CD4-positive, alpha-beta T cell treated with Interleukin-21 for 1 hour (primary cell): ENCODE measurements around the gene EGR1.

Experiments used
- DNase-seq: peaks from one replicate; pipeline ENCODE4 v3.0.0-alpha.2; 2020

Gene EGR1

GRCh38 chr5:138453590-138453989 is 11.7 kb upstream of the EGR1 start:
- DNase-seq: no peak

DNA sequence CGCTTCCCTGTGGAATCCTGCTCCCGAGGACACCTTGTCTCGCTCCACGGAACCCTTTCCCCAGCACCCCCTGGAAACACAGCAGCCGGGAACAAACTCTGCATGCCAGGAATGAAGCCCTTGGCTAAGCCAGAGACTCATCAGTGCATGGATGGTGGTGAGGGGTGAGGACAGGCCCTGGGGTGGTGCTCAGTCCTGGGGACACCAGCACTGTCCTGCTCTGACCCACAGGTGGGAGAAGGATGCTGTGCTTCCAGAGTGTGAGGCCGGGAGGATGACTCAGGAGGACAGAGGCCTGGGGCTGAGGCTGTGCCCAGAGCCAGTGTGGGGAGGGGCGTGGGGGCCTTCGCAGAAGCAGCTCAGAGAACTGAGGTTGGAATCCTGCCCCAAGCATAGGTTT is 11.2 kb upstream of the EGR1 start:
- no peak for DNase-seq

DNA sequence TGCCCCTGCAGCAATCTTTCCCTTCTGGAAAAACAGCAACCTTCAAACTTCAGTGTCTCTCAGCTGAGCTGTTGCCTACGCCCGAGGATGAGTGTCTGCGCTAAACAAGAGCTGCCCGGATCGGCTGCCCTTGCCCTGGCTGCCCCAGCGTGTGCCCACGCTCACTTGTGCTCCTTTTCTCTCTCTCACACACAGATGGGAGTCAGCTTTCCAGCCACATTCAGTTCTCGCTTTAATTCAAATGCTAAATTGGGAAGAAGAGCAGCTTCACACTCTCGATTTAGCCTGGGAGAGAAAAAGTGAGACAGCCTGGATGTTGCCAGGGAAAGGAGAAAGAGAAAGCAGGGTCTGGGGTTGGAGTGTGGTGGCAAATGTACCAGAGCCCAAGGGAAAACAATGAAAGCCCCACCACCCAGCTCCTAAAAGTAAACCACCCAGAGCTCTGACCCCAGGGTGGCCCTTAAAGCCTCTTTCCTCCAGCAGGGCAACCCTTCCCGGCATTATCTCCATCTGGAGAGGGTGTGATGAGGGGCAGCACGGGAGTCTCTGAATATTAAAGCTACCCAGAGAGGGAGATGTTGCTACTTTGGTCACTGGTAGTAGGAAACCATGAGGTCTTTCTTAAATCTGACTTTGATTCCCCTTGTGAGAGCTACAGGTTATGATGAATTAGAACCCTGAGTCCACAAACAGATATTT is 9.9 kb upstream of the EGR1 start:
- no peak for DNase-seq

GRCh38 chr5:138457531-138458275 is 7.6 kb upstream of the EGR1 start:
- no peak for DNase-seq

GRCh38 chr5:138458384-138458783 is 6.9 kb upstream of the EGR1 start:
- no peak for DNase-seq

DNA sequence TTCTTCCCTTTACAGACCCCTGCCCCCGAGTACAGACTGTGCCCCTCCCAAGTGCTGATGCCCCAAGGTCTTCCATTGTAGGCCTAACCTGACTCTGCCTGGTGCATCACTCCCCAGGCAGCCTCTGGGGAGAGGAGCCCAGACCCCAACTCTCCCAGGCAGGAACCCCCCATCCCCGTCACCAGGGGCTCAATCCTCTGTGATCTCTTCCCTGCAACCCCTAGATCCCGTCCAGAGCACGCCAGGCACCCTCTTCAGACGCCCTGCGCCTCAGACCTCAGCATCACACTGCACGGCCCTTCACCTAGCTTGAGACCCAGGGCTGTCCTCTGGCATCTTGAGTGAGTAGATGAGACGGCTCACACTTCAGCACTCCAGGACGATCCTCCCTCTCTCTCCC is 6.4 kb upstream of the EGR1 start:
- DNase-seq: no peak

- peak; percentile 81 for DNase-seq
Measured at GRCh38 chr5:138459311-138459933, 5.9 kb upstream of the EGR1 start.

- DNase-seq: no peak
Measured at GRCh38 chr5:138460032-138460693, 5.1 kb upstream of the EGR1 start.

- no peak for DNase-seq
Measured at GRCh38 chr5:138461343-138462125, 3.7 kb upstream of the EGR1 start.

DNA sequence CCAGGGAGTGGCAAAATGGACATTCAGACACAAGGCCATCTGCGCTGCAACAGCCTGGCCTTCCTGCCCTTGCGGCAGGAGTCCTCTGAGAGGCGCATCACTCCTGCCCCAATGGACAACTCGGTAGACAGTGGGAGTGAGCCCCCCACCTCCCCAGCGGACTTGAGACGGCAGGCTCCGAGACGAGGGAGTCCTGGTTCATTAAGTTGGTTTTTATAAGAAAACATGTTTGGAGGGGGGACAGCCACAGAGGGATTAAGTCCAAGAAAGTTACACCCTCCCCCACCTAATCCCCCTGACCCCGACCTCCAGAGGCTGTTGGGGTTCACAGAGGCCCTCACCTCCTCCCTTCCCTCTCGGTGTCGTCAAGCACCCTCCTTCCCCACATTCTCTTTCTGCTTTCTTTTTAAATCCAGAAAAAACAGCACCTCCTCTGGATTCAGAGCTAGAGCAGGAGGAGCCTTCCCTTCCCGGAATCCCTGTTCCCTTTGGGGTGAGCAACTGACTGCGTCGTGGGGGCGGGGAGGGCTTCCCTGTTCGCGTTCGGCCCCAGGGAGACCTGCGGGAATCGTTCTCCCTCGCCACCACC is 1.8 kb upstream of the EGR1 start:
- no peak for DNase-seq

DNA sequence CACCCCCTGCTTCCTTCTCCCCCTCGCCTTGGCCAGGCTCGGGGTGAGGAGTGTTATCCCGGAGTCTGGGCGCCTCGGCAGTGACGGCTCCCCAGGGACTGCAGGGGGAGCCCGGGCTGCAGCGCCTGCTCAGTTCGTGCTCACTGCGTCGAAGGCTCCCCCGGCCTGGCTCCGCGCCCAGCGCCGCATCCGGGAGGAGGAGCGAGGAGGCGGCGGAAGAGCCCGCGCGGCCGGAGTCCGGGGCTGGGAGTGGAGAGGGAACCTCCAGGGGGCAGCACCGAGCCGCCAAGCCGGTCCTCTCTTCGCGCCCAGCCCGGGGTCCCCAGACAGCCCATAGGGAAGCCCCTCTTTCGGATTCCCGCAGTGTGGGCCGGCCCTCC is 1.3 kb upstream of the EGR1 start:
- peak; percentile 93 for DNase-seq

- DNase-seq: peak; percentile 97
Measured at GRCh38 chr5:138464388-138465260, 655 bp upstream of the EGR1 start.

- DNase-seq: peak; percentile 12
Measured at GRCh38 chr5:138466125-138466899, 1.0 kb downstream of the EGR1 start.

DNA sequence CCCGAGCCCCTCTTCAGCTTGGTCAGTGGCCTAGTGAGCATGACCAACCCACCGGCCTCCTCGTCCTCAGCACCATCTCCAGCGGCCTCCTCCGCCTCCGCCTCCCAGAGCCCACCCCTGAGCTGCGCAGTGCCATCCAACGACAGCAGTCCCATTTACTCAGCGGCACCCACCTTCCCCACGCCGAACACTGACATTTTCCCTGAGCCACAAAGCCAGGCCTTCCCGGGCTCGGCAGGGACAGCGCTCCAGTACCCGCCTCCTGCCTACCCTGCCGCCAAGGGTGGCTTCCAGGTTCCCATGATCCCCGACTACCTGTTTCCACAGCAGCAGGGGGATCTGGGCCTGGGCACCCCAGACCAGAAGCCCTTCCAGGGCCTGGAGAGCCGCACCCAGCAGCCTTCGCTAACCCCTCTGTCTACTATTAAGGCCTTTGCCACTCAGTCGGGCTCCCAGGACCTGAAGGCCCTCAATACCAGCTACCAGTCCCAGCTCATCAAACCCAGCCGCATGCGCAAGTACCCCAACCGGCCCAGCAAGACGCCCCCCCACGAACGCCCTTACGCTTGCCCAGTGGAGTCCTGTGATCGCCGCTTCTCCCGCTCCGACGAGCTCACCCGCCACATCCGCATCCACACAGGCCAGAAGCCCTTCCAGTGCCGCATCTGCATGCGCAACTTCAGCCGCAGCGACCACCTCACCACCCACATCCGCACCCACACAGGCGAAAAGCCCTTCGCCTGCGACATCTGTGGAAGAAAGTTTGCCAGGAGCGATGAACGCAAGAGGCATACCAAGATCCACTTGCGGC is 1.8 kb downstream of the EGR1 start:
- DNase-seq: peak; percentile 16

DNA sequence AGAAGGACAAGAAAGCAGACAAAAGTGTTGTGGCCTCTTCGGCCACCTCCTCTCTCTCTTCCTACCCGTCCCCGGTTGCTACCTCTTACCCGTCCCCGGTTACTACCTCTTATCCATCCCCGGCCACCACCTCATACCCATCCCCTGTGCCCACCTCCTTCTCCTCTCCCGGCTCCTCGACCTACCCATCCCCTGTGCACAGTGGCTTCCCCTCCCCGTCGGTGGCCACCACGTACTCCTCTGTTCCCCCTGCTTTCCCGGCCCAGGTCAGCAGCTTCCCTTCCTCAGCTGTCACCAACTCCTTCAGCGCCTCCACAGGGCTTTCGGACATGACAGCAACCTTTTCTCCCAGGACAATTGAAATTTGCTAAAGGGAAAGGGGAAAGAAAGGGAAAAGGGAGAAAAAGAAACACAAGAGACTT is 2.4 kb downstream of the EGR1 start:
- DNase-seq: peak; percentile 18

DNA sequence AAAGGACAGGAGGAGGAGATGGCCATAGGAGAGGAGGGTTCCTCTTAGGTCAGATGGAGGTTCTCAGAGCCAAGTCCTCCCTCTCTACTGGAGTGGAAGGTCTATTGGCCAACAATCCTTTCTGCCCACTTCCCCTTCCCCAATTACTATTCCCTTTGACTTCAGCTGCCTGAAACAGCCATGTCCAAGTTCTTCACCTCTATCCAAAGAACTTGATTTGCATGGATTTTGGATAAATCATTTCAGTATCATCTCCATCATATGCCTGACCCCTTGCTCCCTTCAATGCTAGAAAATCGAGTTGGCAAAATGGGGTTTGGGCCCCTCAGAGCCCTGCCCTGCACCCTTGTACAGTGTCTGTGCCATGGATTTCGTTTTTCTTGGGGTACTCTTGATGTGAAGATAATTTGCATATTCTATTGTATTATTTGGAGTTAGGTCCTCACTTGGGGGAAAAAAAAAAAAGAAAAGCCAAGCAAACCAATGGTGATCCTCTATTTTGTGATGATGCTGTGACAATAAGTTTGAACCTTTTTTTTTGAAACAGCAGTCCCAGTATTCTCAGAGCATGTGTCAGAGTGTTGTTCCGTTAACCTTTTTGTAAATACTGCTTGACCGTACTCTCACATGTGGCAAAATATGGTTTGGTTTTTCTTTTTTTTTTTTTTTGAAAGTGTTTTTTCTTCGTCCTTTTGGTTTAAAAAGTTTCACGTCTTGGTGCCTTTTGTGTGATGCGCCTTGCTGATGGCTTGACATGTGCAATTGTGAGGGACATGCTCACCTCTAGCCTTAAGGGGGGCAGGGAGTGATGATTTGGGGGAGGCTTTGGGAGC is 3.1 kb downstream of the EGR1 start:
- peak; percentile 31 for DNase-seq

DNA sequence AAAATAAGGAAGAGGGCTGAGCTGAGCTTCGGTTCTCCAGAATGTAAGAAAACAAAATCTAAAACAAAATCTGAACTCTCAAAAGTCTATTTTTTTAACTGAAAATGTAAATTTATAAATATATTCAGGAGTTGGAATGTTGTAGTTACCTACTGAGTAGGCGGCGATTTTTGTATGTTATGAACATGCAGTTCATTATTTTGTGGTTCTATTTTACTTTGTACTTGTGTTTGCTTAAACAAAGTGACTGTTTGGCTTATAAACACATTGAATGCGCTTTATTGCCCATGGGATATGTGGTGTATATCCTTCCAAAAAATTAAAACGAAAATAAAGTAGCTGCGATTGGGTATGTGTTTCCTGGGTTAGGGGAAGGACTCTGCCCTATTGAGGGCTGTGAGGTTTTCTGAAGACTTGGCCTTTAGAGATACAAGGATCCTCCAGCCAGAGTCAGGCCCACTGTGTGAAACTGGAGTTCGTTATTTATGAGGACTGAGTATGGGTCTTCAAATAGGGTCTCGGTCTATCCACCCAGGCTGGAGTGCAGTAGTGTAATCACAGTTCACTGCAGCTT is 3.8 kb downstream of the EGR1 start:
- DNase-seq: no peak
